ENCODE measurements around the gene TNFSF15. TPM values are rescaled to one million over a fixed set of nuclear protein-coding genes. Genes with fewer than 3 reads are reported as not detected.

Gene TNFSF15
- total RNA-seq, 1 donor from 2014 or later: not detected

- Mint-ChIP-seq H3K36me3 (no peaks in the 10 kb centered on the region), H3K27ac (no peak overlapping the region), H3K9me3 (no peaks in the 10 kb centered on the region), H3K27me3 (ENCODE audit: insufficient read depth, low read depth) (peaks cover 6% of the 10 kb centered on the region), H3K4me3 (no peak overlapping the region), H3K4me1 (peaks cover 15% of the 10 kb centered on the region)
- no peak overlapping the region for H3K4me3 ChIP-seq
- no peak for DNase-seq (ENCODE audit: low spot score)
- peaks cover 5% of the 10 kb centered on the region for H3K27me3 ChIP-seq
- no peak overlapping the region for H3K9ac ChIP-seq
- TF ChIP-seq EZH2 (IDR thresholded peaks at IDR 0.05): no peak
- no peak for TF ChIP-seq EZH2phosphoT487 (IDR thresholded peaks at IDR 0.05)
- TF ChIP-seq CTCF (IDR thresholded peaks at IDR 0.05): no peak
- H3K9me3 ChIP-seq (ENCODE audit: low read depth): no peaks in the 10 kb centered on the region
- no peaks in the 10 kb centered on the region for H4K20me1 ChIP-seq (ENCODE audit: low read depth)
- H3K79me2 ChIP-seq (ENCODE audit: low read depth): no peaks in the 10 kb centered on the region
- H3K4me1 ChIP-seq: peaks cover 5% of the 10 kb centered on the region
- H2AFZ ChIP-seq (replicated peaks): no peak overlapping the region
- no peaks in the 10 kb centered on the region for H3F3A ChIP-seq (ENCODE audit: low read depth)
- no peaks in the 10 kb centered on the region for H3K36me3 ChIP-seq
- H3K27ac ChIP-seq: no peak overlapping the region
- H3K4me2 ChIP-seq: no peak overlapping the region
Observed at GRCh38 chr9:114779352-114779845, 26.4 kb downstream of the TNFSF15 start.

- H3K4me1 ChIP-seq: peaks cover 5% of the 10 kb centered on the region
- H2AFZ ChIP-seq (replicated peaks): no peak overlapping the region
- Mint-ChIP-seq H3K27me3 (ENCODE audit: insufficient read depth, low read depth) (peaks cover 6% of the 10 kb centered on the region), H3K4me1 (peaks cover 10% of the 10 kb centered on the region), H3K9me3 (no peaks in the 10 kb centered on the region), H3K27ac (peak overlapping the region; percentile 23), H3K36me3 (no peaks in the 10 kb centered on the region), H3K4me3 (no peak overlapping the region)
- H3K4me2 ChIP-seq: no peak overlapping the region
- H3F3A ChIP-seq (ENCODE audit: low read depth): no peaks in the 10 kb centered on the region
- peaks cover 5% of the 10 kb centered on the region for H3K27me3 ChIP-seq
- no peak for DNase-seq (ENCODE audit: low spot score)
- H3K79me2 ChIP-seq (ENCODE audit: low read depth): no peaks in the 10 kb centered on the region
- TF ChIP-seq EZH2phosphoT487 (IDR thresholded peaks at IDR 0.05) (no peak), CTCF (IDR thresholded peaks at IDR 0.05) (no peak), EZH2 (IDR thresholded peaks at IDR 0.05) (no peak)
- no peaks in the 10 kb centered on the region for H4K20me1 ChIP-seq (ENCODE audit: low read depth)
- no peak overlapping the region for H3K27ac ChIP-seq
- H3K4me3 ChIP-seq: no peak overlapping the region
- no peak overlapping the region for H3K9ac ChIP-seq
- no peaks in the 10 kb centered on the region for H3K36me3 ChIP-seq
- H3K9me3 ChIP-seq (ENCODE audit: low read depth): no peaks in the 10 kb centered on the region
Observed at GRCh38 chr9:114777821-114778609, 27.8 kb downstream of the TNFSF15 start.

- Histone ChIP-seq H3K79me2 (ENCODE audit: low read depth) (no peaks in the 10 kb centered on the region), H2AFZ (replicated peaks) (no peak overlapping the region), H3K9ac (no peak overlapping the region), H3K9me3 (ENCODE audit: low read depth) (no peaks in the 10 kb centered on the region), H3K4me1 (peaks cover 5% of the 10 kb centered on the region), H3F3A (ENCODE audit: low read depth) (no peaks in the 10 kb centered on the region), H4K20me1 (ENCODE audit: low read depth) (no peaks in the 10 kb centered on the region), H3K27ac (no peak overlapping the region), H3K36me3 (no peaks in the 10 kb centered on the region), H3K4me3 (no peak overlapping the region), H3K27me3 (peaks cover 5% of the 10 kb centered on the region), H3K4me2 (no peak overlapping the region)
- TF ChIP-seq EZH2 (IDR thresholded peaks at IDR 0.05) (no peak), CTCF (IDR thresholded peaks at IDR 0.05) (no peak), EZH2phosphoT487 (IDR thresholded peaks at IDR 0.05) (no peak)
- peaks cover 10% of the 10 kb centered on the region for H3K4me1 Mint-ChIP-seq
- H3K27ac Mint-ChIP-seq: no peak overlapping the region
- no peak overlapping the region for H3K4me3 Mint-ChIP-seq
- H3K36me3 Mint-ChIP-seq: no peaks in the 10 kb centered on the region
- DNase-seq (ENCODE audit: low spot score): no peak
- no peaks in the 10 kb centered on the region for H3K9me3 Mint-ChIP-seq
- peaks cover 6% of the 10 kb centered on the region for H3K27me3 Mint-ChIP-seq (ENCODE audit: insufficient read depth, low read depth)
Observed at GRCh38 chr9:114776683-114777399, 29.0 kb downstream of the TNFSF15 start.

All from neural progenitor cell (in vitro differentiated cells).